A673 (cell line): ENCODE results near the gene GMDS.

Experiments
- CTCF ChIP-seq: fragments of 300-800, 200-600 bp; sonication (generic); conservative IDR thresholded peaks from 2 replicates; pipeline ENCODE4 v1.5.1; 2017; ENCODE audit warnings: low read depth, mild to moderate bottlenecking, antibody characterized with exemption, low read length, moderate library complexity, mixed read lengths
- EZH2 ChIP-seq: fragments of 200-600 bp; sonication (generic); IDR thresholded peaks from 2 replicates; pipeline ENCODE4 v1.6.1; 2017; ENCODE audit warnings: borderline replicate concordance, low read depth, mild to moderate bottlenecking, mixed read lengths, antibody characterized with exemption, low read length; ENCODE audit not compliant: poor library complexity, severe bottlenecking

- no peak for TF ChIP-seq CTCF
- TF ChIP-seq EZH2 = no peak
Measured at GRCh38 chr6:1585669-1586049, 659.7 kb downstream of the GMDS start.
